Left lung (tissue), 10 donors: ENCODE results near the gene SPRED3. TPM values are rescaled to one million over a fixed set of nuclear protein-coding genes. Genes with fewer than 3 reads are reported as not detected.

ENCODE experiments used
- ATAC-seq: fragments of 200-7000 bp; cut with Tn5 transposase; one replicate; pipeline ENCODE4 v1.9.1; 2020; ENCODE audit warnings: moderate library complexity
- DNase-seq, 4 donors: peaks; one replicate each; pipeline ENCODE4 v3.0.0-alpha.2; 2013 to 2020
- H3K27ac ChIP-seq, 2 donors: fragments of 200-600 bp; sonication (generic) in 1 of 2; one replicate each; pipeline versions ENCODE4 v1.5.0 to v1.8.0; 2020 to 2021
- H3K27me3 ChIP-seq, 2 donors: fragments of 200-600 bp; sonication (generic) in 1 of 2; one replicate each; pipeline versions ENCODE4 v1.5.0 to v1.8.0; 2020 to 2021
- H3K36me3 ChIP-seq, 2 donors: fragments of 200-600 bp; sonication (generic) in 1 of 2; one replicate each; pipeline versions ENCODE4 v1.5.0 to v1.8.0; 2020 to 2021
- H3K4me1 ChIP-seq, 2 donors: fragments of 200-600 bp; one replicate each; pipeline ENCODE4 v1.8.0; 2021
- H3K4me3 ChIP-seq, 2 donors: fragments of 200-600 bp; sonication (generic) in 1 of 2; one replicate each; pipeline versions ENCODE4 v1.5.0 to v1.8.0; 2020 to 2021; ENCODE audit warnings: mild to moderate bottlenecking in 1 of 2
- H3K9me3 ChIP-seq, 2 donors: fragments of 200-600 bp; sonication (generic) in 1 of 2; one replicate each; pipeline versions ENCODE4 v1.5.0 to v1.8.0; 2020 to 2021
- CTCF ChIP-seq, 2 donors: fragments of 200-600 bp; sonication (generic) in 1 of 2; IDR thresholded peaks; one replicate each; pipeline versions ENCODE4 v1.5.0 to v1.8.0; 2021; ENCODE audit warnings: antibody characterized with exemption in 2 of 2
- intact Hi-C, 2 donors: fragments of 100-400 bp; cut with DNase I; formaldehyde crosslinking; loops; one replicate each; pipeline versions ENCODE4 v1.11.2 to v1.14.2; 2022
- polyA plus RNA-seq, 6 donors: library from polyadenylated mRNA; unstranded; fragments of 120-200 nt; gene quantifications; one replicate each; pipeline ENCODE4 v1.2.1, GENCODE V29; 2013; ENCODE audit not compliant: insufficient read length in 6 of 6
- total RNA-seq, 2 donors: library from RNA; stranded (reverse); fragmentation: NEBNext Ultra II Directional; extraction: Animal tissue kit (Norgen Biotek cat#: 25700); gene quantifications; one replicate each; pipeline ENCODE4 v1.2.1, GENCODE V29; 2021
- donor health status: DM: no; HTN: yes; CAD: no.
- donor health status: DM: no; HTN: no; CAD: no.

Gene SPRED3
- total and polyA plus RNA-seq, 8 donors, result 0.27 to 1.9 (median 0.38) TPM

- TF ChIP-seq CTCF (IDR thresholded peaks at IDR 0.05), result no peak
- DNase-seq (no peak), ATAC-seq (no peak)
- no peaks in the 10 kb centered on the region for H3K9me3 ChIP-seq
- no peak overlapping the region for H3K27ac ChIP-seq
- intact Hi-C loops, result no loop called here
- H3K4me3 ChIP-seq, result peak overlapping the region in 1 of 2 donors; percentile 92
- peaks cover 13 to 26% of the 10 kb centered on the region in 2 donors for H3K4me1 ChIP-seq
- H3K36me3 ChIP-seq, result peaks cover 0 to 55% of the 10 kb centered on the region in 2 donors
- no peaks in the 10 kb centered on the region for H3K27me3 ChIP-seq
Observed at GRCh38 chr19:38376576-38376975, 11.9 kb upstream of the SPRED3 start.

GRCh38 chr19:38377052-38377451 is 11.4 kb upstream of the SPRED3 start:
- no peak for TF ChIP-seq CTCF (IDR thresholded peaks at IDR 0.05)
- Histone ChIP-seq H3K4me3 (no peak overlapping the region), H3K27me3 (no peaks in the 10 kb centered on the region), H3K27ac (no peak overlapping the region), H3K4me1 (peaks cover 13 to 26% of the 10 kb centered on the region in 2 donors), H3K36me3 (peaks cover 0 to 59% of the 10 kb centered on the region in 2 donors), H3K9me3 (no peaks in the 10 kb centered on the region)
- DNase-seq (no peak), ATAC-seq (no peak)
- intact Hi-C loops, result no loop called here

GRCh38 chr19:38378866-38379265 is 9.6 kb upstream of the SPRED3 start:
- no peak overlapping the region for H3K27ac ChIP-seq
- peaks cover 13 to 23% of the 10 kb centered on the region in 2 donors for H3K4me1 ChIP-seq
- DNase-seq (no peak), ATAC-seq (no peak)
- H3K36me3 ChIP-seq, result peaks cover 0 to 77% of the 10 kb centered on the region in 2 donors
- no peaks in the 10 kb centered on the region for H3K27me3 ChIP-seq
- TF ChIP-seq CTCF (IDR thresholded peaks at IDR 0.05), result no peak
- intact Hi-C loops, result no loop called here
- H3K4me3 ChIP-seq, result no peak overlapping the region
- no peaks in the 10 kb centered on the region for H3K9me3 ChIP-seq

- H3K9me3 ChIP-seq, result no peaks in the 10 kb centered on the region
- no peak overlapping the region for H3K4me3 ChIP-seq
- H3K27ac ChIP-seq, result no peak overlapping the region
- peaks cover 4 to 18% of the 10 kb centered on the region in 2 donors for H3K4me1 ChIP-seq
- DNase-seq (no peak), ATAC-seq (no peak)
- intact Hi-C loops, result no loop called here
- peaks cover 0 to 16% of the 10 kb centered on the region in 2 donors for H3K27me3 ChIP-seq
- TF ChIP-seq CTCF (IDR thresholded peaks at IDR 0.05), result no peak
- peaks cover 0 to 97% of the 10 kb centered on the region in 2 donors for H3K36me3 ChIP-seq
Observed at GRCh38 chr19:38381138-38381537, 7.4 kb upstream of the SPRED3 start.

DNA sequence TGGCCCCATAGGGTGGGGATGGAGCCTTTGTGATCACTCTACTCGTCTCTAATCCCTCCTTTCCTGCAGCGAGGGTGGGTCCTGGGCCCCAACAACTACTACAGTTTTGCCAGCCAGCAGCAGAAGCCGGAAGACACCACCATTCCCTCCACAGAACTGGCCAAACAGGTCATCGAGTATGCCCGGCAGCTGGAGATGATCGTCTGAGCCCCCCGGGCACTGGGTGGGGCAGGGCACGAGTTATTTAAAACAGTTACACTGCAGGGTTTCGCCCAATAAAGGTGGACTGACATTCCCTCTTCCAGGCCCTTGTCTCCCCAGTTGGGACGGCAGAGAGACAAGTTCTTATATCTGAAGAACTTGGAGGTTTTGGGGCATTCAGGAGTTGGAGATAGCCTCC is 5.3 kb upstream of the SPRED3 start:
- peaks cover 0 to 37% of the 10 kb centered on the region in 2 donors for H3K27me3 ChIP-seq
- intact Hi-C loops, result no loop called here
- peaks cover 0 to 82% of the 10 kb centered on the region in 2 donors for H3K36me3 ChIP-seq

More for the DNA sequence above, 5.3 kb upstream of the SPRED3 start:
- DNase-seq (no peak), ATAC-seq (no peak)
- Histone ChIP-seq H3K27ac (no peak overlapping the region), H3K4me1 (peaks cover 7 to 28% of the 10 kb centered on the region in 2 donors), H3K9me3 (no peaks in the 10 kb centered on the region), H3K4me3 (no peak overlapping the region)
- no peak for TF ChIP-seq CTCF (IDR thresholded peaks at IDR 0.05)
